Fibroblast of skin of left quadriceps (primary cell): Measurements from ENCODE around the gene SLC26A11.

Experiments used
- DNase-seq, 2 experiments: peaks; one replicate each; pipeline ENCODE4 v3.0.0-alpha.2; 2013; ENCODE audit warnings: low read depth in 2 of 2

Gene SLC26A11

GRCh38 chr17:80217703-80218362 is 2.4 kb upstream of the SLC26A11 start:
- DNase-seq = no peak

GRCh38 chr17:80218391-80218790 is 1.8 kb upstream of the SLC26A11 start:
- no peak for DNase-seq

GRCh38 chr17:80219013-80219762 is 1.0 kb upstream of the SLC26A11 start:
- DNase-seq = peak; percentile 53 to 56

DNA sequence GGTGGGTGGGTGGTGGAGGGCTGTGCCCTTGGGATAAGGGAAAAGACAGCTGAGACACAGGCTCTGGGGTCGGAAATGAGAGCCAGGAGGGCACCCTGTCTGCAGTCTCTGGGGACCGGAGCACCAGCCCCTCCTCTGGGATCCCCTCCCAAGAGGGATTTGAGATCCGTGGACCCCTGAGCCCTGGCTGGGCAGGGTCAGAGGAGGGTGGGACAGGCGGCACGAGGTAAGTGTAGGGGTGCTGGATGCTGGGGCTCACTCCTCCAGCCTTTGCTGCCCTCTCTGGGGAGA is 519 bp upstream of the SLC26A11 start:
- DNase-seq = no peak

- no peak for DNase-seq
Measured at GRCh38 chr17:80220736-80221215, 549 bp downstream of the SLC26A11 start.

DNA sequence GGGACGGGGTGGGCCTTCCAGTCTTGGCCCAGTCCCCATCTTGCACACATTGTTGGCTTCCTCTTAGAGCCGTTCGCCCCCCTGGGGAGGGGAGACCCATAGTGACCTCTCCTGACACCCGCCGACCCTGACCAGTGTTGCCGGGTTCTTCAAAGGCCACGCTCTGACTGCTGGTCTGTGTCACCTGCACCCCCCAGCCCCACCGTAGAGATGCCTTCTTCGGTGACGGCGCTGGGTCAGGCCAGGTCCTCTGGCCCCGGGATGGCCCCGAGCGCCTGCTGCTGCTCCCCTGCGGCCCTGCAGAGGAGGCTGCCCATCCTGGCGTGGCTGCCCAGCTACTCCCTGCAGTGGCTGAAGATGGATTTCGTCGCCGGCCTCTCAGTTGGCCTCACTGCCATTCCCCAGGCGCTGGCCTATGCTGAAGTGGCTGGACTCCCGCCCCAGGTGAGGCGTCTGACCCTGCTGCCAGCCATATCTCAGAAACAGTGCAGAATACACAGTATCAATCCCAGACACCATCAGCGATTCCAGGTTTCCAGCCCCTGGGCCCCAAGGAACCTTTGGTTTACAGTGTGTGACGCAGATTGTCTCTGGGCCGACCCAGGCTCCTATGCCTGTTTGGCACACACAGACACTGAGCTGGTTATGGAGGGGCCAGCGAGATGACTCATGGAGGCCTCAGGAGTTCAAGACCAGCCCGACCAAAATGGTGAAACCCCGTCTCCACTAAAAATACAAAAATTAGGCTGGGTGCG is 1.3 kb downstream of the SLC26A11 start:
- DNase-seq = no peak

DNA sequence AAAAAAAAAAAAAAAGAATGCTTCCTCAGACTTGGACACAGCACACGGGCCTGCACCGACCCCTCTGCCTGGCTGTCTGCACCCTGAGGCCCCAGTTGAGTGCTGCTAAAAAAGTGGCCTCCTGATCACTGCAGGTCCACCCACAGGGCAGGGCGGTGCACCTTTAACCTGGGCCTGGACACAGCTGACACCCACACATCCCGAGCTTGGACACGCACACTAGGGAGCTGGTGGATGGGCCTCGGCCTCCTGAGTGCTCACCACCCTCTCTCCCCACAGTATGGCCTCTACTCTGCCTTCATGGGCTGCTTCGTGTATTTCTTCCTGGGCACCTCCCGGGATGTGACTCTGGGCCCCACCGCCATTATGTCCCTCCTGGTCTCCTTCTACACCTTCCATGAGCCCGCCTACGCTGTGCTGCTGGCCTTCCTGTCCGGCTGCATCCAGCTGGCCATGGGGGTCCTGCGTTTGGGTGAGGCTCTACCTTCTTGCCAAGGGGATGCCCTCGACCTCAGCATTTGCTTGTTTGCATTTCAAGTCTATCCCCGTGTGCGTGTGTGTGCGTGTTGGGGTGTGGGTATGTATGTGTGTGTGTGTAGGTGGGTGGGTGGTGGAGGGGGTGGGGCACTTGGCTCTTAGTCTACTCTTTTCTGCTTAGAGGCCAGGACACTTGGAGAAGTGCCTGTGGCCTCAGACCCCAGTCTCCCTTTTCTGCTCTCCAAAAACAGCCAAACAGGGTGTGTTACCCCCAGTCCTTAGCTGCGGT is 2.3 kb downstream of the SLC26A11 start:
- DNase-seq = no peak

DNA sequence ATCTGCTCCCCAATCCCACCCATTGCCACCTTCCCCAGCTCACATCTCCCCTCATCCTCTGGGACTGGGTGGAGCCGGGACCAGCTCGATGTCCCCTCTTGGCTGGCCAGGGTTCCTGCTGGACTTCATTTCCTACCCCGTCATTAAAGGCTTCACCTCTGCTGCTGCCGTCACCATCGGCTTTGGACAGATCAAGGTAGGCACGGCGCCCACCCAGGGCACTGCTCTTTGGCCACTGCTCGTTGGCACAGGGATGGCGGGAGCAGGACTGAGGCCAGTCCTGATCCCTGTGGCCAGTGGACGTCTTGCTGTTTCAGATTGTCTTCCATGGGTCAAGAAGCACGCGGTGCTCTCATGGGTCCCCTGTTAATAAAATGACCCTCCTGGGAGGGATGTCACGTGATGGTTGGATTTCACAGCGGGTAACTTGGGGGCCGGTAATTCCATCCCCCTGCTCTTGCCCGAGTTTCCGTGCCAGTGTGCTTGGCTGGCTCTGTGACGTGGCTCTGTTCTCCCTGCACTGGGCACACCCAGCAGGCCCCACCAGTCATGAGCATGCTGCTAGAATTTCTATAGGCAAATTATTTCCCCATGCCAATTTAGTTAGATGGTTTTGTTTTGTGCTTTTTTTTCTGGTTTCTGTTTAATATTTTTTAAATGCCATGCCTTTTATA is 3.1 kb downstream of the SLC26A11 start:
- no peak for DNase-seq

GRCh38 chr17:80223838-80224497 is 3.7 kb downstream of the SLC26A11 start:
- no peak for DNase-seq

GRCh38 chr17:80224683-80225082 is 4.5 kb downstream of the SLC26A11 start:
- no peak for DNase-seq

- no peak for DNase-seq
Measured at GRCh38 chr17:80225230-80225629, 5.0 kb downstream of the SLC26A11 start.

DNA sequence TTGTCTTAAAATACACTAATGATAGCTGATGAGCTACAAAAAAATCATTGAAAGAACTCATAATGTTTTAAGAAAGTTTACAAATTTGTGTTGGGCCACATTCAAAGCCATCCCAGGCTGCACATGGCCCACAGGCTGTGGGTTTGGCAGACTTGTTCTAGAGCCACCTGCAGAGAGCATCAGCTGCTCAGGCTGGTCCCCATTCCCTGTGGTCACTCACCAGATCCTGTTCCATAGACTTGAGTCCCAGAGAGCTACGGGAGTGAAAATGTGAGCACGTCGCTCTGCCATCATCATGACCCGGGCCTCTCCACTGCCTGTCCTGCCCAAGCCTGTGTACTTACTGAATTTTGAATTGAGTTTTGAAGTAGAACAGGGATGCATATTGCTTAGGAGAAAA is 6.9 kb downstream of the SLC26A11 start:
- no peak for DNase-seq

- DNase-seq = no peak
Measured at GRCh38 chr17:80227666-80228065, 7.4 kb downstream of the SLC26A11 start.

GRCh38 chr17:80228477-80228876 is 8.2 kb downstream of the SLC26A11 start:
- no peak for DNase-seq

GRCh38 chr17:80229011-80229410 is 8.8 kb downstream of the SLC26A11 start:
- DNase-seq = no peak

DNA sequence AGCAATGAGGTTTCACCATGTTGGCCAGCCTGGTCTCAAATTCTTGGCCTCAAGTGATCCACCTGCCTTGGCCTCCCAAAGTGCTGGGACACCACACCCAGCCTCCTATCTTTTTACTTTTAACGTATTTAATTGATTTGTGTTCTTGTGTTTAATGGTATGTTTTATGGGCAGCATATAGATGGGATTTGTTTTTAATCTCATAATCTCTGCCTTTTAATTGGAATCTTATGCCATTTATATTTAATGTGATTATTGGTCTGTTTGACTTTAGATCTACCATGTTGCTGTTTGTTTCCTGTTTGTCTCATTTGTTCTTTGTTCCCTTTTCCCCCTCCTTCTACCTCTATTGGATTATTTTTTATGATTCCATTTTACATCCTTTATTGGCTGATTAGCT is 12.2 kb downstream of the SLC26A11 start:
- DNase-seq = no peak

DNA sequence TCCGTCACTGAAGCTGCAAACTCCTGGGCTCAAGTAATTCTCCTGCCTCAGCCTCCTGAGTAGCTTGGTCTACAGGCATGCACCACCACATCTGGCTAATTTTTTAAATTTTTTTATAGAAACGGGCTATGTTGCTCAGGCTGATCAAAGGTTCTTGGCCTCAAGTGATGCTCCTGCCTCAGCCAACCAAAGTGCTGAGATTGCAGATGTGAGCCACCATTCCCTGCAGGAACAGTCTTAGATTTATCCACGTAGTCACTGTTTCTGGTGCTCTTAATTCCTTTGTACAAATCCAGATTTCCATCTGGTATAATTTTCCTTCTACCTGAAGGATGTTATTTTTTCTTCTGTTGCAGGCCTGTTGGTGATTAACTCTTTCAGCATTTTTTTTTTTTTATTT is 13.0 kb downstream of the SLC26A11 start:
- DNase-seq = no peak

- no peak for DNase-seq
Measured at GRCh38 chr17:80236911-80237310, 16.7 kb downstream of the SLC26A11 start.

DNA sequence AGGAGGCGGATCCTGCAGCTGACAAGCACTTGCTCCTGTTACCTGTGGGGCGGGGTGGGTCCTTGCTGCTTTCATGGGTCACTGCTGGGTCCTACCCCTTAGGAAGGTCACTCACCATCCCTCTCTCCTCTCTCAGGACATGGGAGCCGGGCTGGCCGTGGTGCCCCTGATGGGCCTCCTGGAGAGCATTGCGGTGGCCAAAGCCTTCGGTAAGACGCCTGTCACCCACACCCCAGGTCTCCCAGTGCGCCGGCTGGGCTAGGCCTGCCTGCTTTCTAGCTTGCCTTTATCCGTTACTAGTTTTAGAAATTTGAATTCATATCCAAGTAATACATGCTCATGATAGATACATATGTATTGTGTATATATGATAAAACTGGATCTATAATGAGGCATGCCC is 17.2 kb downstream of the SLC26A11 start:
- DNase-seq = no peak

GRCh38 chr17:80242505-80242904 is 22.3 kb downstream of the SLC26A11 start:
- DNase-seq = no peak
